Dermis microvascular lymphatic vessel endothelial cell (primary cell): ENCODE measurements around the gene MS4A3. TPM values are rescaled to one million over a fixed set of nuclear protein-coding genes. Genes with fewer than 3 reads are reported as not detected.
"Not testable (repeated sequence)": the region's sequence is repeated elsewhere in the genome, so short reads cannot be mapped to it uniquely, and the experiment has no call there.

ENCODE experiments used
- DNase-seq, 2 donors: peaks; one replicate each; pipeline versions ENCODE4 v3.0.0 to v3.0.0-alpha.2; 2010; ENCODE audit warnings: low read depth in 2 of 2
- total RNA-seq: library from RNA; depleted of rRNA; stranded (reverse); fragments of >200 nt; gene quantifications from 2 replicates; pipeline ENCODE4 v1.2.1, GENCODE V29; 2014

The MS4A3 gene
- total RNA-seq, 1 donor from 2014 or later = not detected

- no peak for DNase-seq
Measured at GRCh38 chr11:60088364-60088763, 31.9 kb downstream of the MS4A3 start, which contains the start of gene MS4A2. Gene MS4A2, plus strand, starts transcription at chr11:60088664. Its CDS starts 102 bp downstream, at chr11:60088766.

GRCh38 chr11:60095477-60096120, 39.1 kb downstream of the MS4A3 start:
- no peak for DNase-seq

- no peak for DNase-seq
Measured at GRCh38 chr11:60097189-60097588, 40.7 kb downstream of the MS4A3 start.

GRCh38 chr11:60098508-60098907, 42.0 kb downstream of the MS4A3 start:
- peak in 1 of 2 donors; percentile 83 for DNase-seq

DNA sequence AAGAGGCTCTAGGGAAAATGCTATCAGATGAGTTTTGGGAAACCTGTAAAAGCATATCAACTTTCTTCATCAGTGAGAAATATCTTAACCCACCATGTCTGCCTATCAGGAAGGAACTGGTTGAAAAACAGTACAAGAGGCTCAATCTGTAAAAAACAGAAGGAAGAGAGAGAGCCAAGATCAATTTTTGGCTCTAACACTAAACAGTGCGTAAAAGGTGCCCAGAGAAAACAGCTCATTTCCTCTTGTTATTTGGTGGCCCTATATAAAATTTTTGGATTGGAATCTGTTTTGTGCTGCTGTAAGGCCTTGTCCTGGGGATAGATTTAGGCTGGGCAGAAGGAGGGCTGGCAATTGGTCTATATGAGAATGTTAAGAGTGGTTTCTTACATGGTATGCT, 44.1 kb downstream of the MS4A3 start:
- peak in 1 of 2 donors; percentile 57 for DNase-seq

DNA sequence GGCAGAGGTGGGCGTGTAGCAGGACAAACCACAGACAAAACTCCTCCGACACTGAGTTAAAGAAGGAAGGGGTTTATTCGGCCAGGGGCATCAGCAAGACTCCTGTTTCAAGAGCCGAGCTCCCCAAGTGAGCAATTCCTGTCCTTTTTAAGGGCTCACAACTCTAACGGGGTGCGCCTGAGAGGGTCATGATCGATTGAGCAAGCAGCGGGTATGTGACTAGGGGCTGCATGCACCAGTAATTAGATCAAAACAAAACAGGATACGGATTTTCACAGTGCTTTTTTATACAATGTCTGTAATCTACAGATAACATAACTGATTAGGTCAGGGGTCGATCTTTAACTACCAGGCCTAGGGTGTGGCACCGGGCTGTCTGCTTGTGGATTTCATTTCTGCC, 44.9 kb downstream of the MS4A3 start:
- not testable (repeated sequence) for DNase-seq

DNA sequence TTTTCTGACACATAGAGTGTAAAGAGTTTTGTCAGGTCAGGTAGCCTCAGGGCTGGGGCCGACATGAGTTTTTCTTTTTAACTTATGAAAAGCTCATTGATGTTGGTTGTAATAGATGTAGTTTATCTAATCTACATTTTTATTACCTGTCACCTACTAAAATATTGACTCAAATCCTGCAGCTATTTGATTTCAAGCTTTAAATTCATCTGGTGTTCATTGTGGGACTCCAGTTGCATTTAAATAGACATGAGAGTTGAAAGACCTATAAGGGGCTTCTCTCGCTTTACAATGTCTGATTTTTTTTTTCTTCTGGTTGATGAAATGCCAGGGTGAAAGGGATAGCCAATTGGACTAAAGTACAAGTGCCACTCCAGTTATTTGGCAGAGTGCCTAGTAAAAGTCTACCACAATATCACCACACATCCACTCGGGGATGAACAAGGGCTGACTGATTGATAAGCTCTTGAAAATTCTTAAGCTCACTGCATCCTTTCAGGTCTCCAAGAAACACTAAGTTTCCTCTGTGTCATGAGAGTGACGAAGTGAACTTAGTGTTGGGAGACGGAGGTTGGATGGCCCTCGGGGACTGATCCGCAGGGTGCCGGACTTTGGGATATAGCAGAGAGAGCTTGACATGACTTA, 48.1 kb downstream of the MS4A3 start:
- not testable (repeated sequence) for DNase-seq

DNA sequence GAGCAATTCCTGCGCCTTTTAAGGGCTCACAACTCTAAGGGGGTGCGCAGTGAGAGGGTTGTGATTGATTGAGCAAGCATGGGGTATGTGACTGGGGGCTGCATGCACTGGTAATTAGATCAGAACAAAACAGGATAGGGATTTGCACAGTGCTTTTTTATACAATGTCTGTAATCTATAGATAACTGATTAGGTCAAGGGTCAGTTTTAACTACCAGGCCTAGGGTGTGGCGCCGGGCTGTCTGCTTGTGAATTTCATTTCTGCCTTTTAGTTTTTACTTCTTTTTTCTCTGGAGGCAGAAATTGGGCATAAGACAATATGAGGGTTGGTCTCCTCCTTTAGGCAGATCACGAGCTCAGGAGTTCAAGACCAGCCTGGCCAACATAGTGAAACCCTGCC, 52.2 kb downstream of the MS4A3 start:
- DNase-seq = not testable (repeated sequence)

GRCh38 chr11:60111793-60112192, 55.3 kb downstream of the MS4A3 start:
- DNase-seq = no peak

GRCh38 chr11:60116996-60117790, 60.7 kb downstream of the MS4A3 start:
- no peak for DNase-seq

- DNase-seq = peak in 1 of 2 donors; percentile 27
Measured at GRCh38 chr11:60118338-60118737, 61.9 kb downstream of the MS4A3 start.

GRCh38 chr11:60119710-60120109, 63.2 kb downstream of the MS4A3 start:
- no peak for DNase-seq

Other genes with a start within 250 kb of the MS4A3 start
- 20.2 and 29.3 TPM in 2 replicates for gene MRPL16, start 245.9 kb upstream of the MS4A3 start, total RNA-seq
- not detected in 2 replicates for gene CBLIF, start 211.2 kb upstream of the MS4A3 start, total RNA-seq
- not detected in 2 replicates for gene TCN1, start 190.2 kb upstream of the MS4A3 start, total RNA-seq
- 0.13 TPM in 2 replicates for gene OOSP3, start 177.9 kb upstream of the MS4A3 start, total RNA-seq
- 0.13 TPM in 1 of 2 replicates, not detected in the other for gene OOSP1, start 118.2 kb upstream of the MS4A3 start, total RNA-seq
- not detected in 2 replicates for gene OOSP4A, start 92.6 kb upstream of the MS4A3 start, total RNA-seq
- gene OOSP4B, start 39.5 kb upstream of the MS4A3 start, total RNA-seq = not detected in 2 replicates
- gene OOSP2, start 16.3 kb upstream of the MS4A3 start, total RNA-seq = not detected in 2 replicates
- gene MS4A2, start 32.0 kb downstream of the MS4A3 start, total RNA-seq = not detected in 2 replicates
- gene MS4A6A, start 126.4 kb downstream of the MS4A3 start, total RNA-seq = 0.26 and 0.63 TPM in 2 replicates
- not detected in 2 replicates for gene MS4A4E, start 186.5 kb downstream of the MS4A3 start, total RNA-seq
- not detected in 2 replicates for gene MS4A4A, start 224.0 kb downstream of the MS4A3 start, total RNA-seq